ENCODE results near the gene KCNIP1.

Gene KCNIP1

GRCh38 chr5:170755679-170756456 lies 252.0 kb downstream of the KCNIP1 start (continued):
- TF ChIP-seq, protein P1, sequence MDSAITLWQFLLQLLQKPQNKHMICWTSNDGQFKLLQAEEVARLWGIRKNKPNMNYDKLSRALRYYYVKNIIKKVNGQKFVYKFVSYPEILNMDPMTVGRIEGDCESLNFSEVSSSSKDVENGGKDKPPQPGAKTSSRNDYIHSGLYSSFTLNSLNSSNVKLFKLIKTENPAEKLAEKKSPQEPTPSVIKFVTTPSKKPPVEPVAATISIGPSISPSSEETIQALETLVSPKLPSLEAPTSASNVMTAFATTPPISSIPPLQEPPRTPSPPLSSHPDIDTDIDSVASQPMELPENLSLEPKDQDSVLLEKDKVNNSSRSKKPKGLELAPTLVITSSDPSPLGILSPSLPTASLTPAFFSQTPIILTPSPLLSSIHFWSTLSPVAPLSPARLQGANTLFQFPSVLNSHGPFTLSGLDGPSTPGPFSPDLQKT (IDR thresholded peaks at IDR 0.05; ENCODE audit: borderline replicate concordance, low read depth, low read length): no peak
- no peak for TF ChIP-seq ZBTB1 (tag by site-specific recombination; IDR thresholded peaks at IDR 0.05)
- TF ChIP-seq SALL2 (tag by site-specific recombination; IDR thresholded peaks at IDR 0.05; ENCODE audit: borderline replicate concordance): no peak
- TF ChIP-seq, protein P2, sequence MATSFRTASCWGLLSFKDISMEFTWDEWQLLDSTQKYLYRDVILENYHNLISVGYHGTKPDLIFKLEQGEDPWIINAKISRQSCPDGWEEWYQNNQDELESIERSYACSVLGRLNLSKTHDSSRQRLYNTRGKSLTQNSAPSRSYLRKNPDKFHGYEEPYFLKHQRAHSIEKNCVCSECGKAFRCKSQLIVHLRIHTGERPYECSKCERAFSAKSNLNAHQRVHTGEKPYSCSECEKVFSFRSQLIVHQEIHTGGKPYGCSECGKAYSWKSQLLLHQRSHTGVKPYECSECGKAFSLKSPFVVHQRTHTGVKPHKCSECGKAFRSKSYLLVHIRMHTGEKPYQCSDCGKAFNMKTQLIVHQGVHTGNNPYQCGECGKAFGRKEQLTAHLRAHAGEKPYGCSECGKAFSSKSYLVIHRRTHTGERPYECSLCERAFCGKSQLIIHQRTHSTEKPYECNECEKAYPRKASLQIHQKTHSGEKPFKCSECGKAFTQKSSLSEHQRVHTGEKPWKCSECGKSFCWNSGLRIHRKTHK (tag by site-specific recombination; IDR thresholded peaks at IDR 0.05): no peak
- TF ChIP-seq AEBP2 (tag by site-specific recombination; IDR thresholded peaks at IDR 0.05; ENCODE audit: borderline replicate concordance): no peak
- TF ChIP-seq, protein P3, sequence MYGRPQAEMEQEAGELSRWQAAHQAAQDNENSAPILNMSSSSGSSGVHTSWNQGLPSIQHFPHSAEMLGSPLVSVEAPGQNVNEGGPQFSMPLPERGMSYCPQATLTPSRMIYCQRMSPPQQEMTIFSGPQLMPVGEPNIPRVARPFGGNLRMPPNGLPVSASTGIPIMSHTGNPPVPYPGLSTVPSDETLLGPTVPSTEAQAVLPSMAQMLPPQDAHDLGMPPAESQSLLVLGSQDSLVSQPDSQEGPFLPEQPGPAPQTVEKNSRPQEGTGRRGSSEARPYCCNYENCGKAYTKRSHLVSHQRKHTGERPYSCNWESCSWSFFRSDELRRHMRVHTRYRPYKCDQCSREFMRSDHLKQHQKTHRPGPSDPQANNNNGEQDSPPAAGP (tag by site-specific recombination; IDR thresholded peaks at IDR 0.05): no peak
- TF ChIP-seq ZEB2 (tag by site-specific recombination; IDR thresholded peaks at IDR 0.05): no peak
- 0 out of 2 replicates have a peak, but pooled peaks have one; percentile 17 for TF ChIP-seq ZNF677 (tag by site-specific recombination; IDR thresholded peaks at IDR 0.05)
- TF ChIP-seq ZNF335 (tag by site-specific recombination; conservative IDR thresholded peaks at IDR 0.05): no peak
- TF ChIP-seq, protein P4, sequence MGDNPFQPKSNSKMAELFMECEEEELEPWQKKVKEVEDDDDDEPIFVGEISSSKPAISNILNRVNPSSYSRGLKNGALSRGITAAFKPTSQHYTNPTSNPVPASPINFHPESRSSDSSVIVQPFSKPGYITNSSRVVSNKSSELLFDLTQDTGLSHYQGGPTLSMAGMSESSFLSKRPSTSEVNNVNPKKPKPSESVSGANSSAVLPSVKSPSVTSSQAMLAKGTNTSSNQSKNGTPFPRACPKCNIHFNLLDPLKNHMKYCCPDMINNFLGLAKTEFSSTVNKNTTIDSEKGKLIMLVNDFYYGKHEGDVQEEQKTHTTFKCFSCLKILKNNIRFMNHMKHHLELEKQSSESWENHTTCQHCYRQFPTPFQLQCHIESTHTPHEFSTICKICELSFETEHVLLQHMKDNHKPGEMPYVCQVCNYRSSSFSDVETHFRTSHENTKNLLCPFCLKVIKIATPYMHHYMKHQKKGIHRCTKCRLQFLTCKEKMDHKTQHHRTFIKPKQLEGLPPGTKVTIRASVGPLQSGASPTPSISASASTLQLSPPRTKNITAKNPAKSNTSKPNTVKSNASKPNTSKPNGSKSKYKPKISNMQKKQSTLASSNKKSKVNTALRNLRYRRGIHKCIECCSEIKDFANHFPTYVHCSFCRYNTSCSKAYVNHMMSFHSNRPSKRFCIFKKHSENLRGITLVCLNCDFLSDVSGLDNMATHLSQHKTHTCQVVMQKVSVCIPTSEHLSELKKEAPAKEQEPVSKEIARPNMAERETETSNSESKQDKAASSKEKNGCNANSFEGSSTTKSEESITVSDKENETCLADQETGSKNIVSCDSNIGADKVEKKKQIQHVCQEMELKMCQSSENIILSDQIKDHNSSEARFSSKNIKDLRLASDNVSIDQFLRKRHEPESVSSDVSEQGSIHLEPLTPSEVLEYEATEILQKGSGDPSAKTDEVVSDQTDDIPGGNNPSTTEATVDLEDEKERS (tag by site-specific recombination; IDR thresholded peaks at IDR 0.05): no peak
- peak; percentile 70; the same call in 1 of the 2 replicates for TF ChIP-seq ZNF776 (tag by site-specific recombination; IDR thresholded peaks at IDR 0.05; ENCODE audit: borderline replicate concordance)
- TF ChIP-seq ZNF175 (tag by site-specific recombination; IDR thresholded peaks at IDR 0.05): no peak
- TF ChIP-seq, protein P5, sequence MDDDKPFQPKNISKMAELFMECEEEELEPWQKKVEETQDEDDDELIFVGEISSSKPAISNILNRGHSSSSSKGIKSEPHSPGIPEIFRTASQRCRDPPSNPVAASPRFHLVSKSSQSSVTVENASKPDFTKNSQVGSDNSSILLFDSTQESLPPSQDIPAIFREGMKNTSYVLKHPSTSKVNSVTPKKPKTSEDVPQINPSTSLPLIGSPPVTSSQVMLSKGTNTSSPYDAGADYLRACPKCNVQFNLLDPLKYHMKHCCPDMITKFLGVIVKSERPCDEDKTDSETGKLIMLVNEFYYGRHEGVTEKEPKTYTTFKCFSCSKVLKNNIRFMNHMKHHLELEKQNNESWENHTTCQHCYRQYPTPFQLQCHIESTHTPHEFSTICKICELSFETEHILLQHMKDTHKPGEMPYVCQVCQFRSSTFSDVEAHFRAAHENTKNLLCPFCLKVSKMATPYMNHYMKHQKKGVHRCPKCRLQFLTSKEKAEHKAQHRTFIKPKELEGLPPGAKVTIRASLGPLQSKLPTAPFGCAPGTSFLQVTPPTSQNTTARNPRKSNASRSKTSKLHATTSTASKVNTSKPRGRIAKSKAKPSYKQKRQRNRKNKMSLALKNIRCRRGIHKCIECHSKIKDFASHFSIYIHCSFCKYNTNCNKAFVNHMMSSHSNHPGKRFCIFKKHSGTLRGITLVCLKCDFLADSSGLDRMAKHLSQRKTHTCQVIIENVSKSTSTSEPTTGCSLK (tag by site-specific recombination; IDR thresholded peaks at IDR 0.05): no peak
- TF ChIP-seq ZNF394 (tag by site-specific recombination; IDR thresholded peaks at IDR 0.05; ENCODE audit: borderline replicate concordance): peak; percentile 63; the same call in 1 of the 2 replicates
- TF ChIP-seq ZNF610 (tag by site-specific recombination; IDR thresholded peaks at IDR 0.05; ENCODE audit: borderline replicate concordance): no peak
- no peak for TF ChIP-seq ZBTB11 (tag by site-specific recombination; conservative IDR thresholded peaks at IDR 0.05; ENCODE audit: low read depth)
- TF ChIP-seq, protein P6, sequence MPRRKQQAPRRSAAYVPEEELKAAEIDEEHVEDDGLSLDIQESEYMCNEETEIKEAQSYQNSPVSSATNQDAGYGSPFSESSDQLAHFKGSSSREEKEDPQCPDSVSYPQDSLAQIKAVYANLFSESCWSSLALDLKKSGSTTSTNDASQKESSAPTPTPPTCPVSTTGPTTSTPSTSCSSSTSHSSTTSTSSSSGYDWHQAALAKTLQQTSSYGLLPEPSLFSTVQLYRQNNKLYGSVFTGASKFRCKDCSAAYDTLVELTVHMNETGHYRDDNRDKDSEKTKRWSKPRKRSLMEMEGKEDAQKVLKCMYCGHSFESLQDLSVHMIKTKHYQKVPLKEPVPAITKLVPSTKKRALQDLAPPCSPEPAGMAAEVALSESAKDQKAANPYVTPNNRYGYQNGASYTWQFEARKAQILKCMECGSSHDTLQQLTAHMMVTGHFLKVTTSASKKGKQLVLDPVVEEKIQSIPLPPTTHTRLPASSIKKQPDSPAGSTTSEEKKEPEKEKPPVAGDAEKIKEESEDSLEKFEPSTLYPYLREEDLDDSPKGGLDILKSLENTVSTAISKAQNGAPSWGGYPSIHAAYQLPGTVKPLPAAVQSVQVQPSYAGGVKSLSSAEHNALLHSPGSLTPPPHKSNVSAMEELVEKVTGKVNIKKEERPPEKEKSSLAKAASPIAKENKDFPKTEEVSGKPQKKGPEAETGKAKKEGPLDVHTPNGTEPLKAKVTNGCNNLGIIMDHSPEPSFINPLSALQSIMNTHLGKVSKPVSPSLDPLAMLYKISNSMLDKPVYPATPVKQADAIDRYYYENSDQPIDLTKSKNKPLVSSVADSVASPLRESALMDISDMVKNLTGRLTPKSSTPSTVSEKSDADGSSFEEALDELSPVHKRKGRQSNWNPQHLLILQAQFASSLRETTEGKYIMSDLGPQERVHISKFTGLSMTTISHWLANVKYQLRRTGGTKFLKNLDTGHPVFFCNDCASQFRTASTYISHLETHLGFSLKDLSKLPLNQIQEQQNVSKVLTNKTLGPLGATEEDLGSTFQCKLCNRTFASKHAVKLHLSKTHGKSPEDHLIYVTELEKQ (tag by site-specific recombination; IDR thresholded peaks at IDR 0.05; ENCODE audit: borderline replicate concordance): no peak
- no peak for TF ChIP-seq ZNF266 (tag by site-specific recombination; IDR thresholded peaks at IDR 0.05; ENCODE audit: low read depth)

All from HEK293 (cell line).